Ovary (tissue), 3 donors: Measurements from ENCODE around the gene PTPRN2.

ENCODE experiments used
- CTCF ChIP-seq, 3 donors: fragments of 450-650 bp in 2 of 3; fragments of 200-600 bp in 1 of 3; IDR thresholded peaks; one replicate each; pipeline versions ENCODE4 v1.5.1 to v1.8.0; 2016 to 2022; ENCODE audit warnings: antibody characterized with exemption in 3 of 3, mild to moderate bottlenecking in 1 of 3
- EP300 ChIP-seq: sonication (generic); formaldehyde crosslinking; IDR thresholded peaks from one replicate; pipeline ENCODE4 v1.6.1; 2017; ENCODE audit warnings: antibody characterized with exemption
- POLR2A ChIP-seq: fragments of 450-650 bp; IDR thresholded peaks from one replicate; pipeline ENCODE4 v1.6.1; 2017; ENCODE audit warnings: antibody characterized with exemption, mild to moderate bottlenecking, moderate library complexity
- donor health status: DM: no; HTN: no; CAD: no.

GRCh38 chr7:158023157-158023556, 564.5 kb downstream of the PTPRN2 start:
- TF ChIP-seq POLR2A (no peak), EP300 (no peak), CTCF (IDR thresholded peaks at IDR 0.05) (no peak)
